Hematopoietic multipotent progenitor cell (in vitro differentiated cells): ENCODE results near the gene FCMR. TPM values are rescaled to one million over a fixed set of nuclear protein-coding genes. Genes with fewer than 3 reads are reported as not detected.

Experiments
- total RNA-seq: library from RNA; depleted of rRNA; stranded (reverse); fragments of >200 nt; gene quantifications from one replicate; pipeline ENCODE4 v1.2.3, GENCODE V29; 2012

Gene FCMR
- total RNA-seq, 1 donor, result 15.1 TPM

Other genes with a start within 250 kb of the FCMR start
- 56.3 TPM for gene MAPKAPK2, start 237.0 kb downstream of the FCMR start, total RNA-seq
- not detected for gene IL19, start 151.2 kb downstream of the FCMR start, total RNA-seq
- gene IL10, start 149.4 kb downstream of the FCMR start, total RNA-seq, result under 0.01 TPM
- gene IL20, start 56.3 kb downstream of the FCMR start, total RNA-seq, result not detected
- not detected for gene IL24, start 24.5 kb downstream of the FCMR start, total RNA-seq
- not detected for gene PIGR, start 24.5 kb upstream of the FCMR start, total RNA-seq
- gene FCAMR, start 48.5 kb upstream of the FCMR start, total RNA-seq, result not detected
- gene C1orf116, start 110.8 kb upstream of the FCMR start, total RNA-seq, result under 0.01 TPM
- 8.6 TPM for gene YOD1, start 129.3 kb upstream of the FCMR start, total RNA-seq
- 9.4 TPM for gene PFKFB2, start 131.3 kb upstream of the FCMR start, total RNA-seq
- under 0.01 TPM for gene C4BPB, start 166.9 kb upstream of the FCMR start, total RNA-seq
- not detected for gene C4BPA, start 182.3 kb upstream of the FCMR start, total RNA-seq